Neural progenitor cell (in vitro differentiated cells): ENCODE results near the gene EGFR. TPM values are rescaled to one million over a fixed set of nuclear protein-coding genes. Genes with fewer than 3 reads are reported as not detected.

Experiments
- DNase-seq: peaks from one replicate; pipeline ENCODE4 v3.0.0-alpha.2; 2016; ENCODE audit warnings: low spot score
- H2AFZ ChIP-seq: fragments of 200-600 bp; sonication (generic); replicated peaks from 2 replicates; pipeline ENCODE4 v1.6.1; 2016; ENCODE audit warnings: antibody characterized with exemption
- H3F3A ChIP-seq: fragments of 200-600 bp; sonication (generic); 2 replicates; pipeline ENCODE4 v1.6.1; 2016; ENCODE audit warnings: antibody characterized with exemption, low read depth
- H3K27ac ChIP-seq: fragments of 200-600 bp; sonication (generic); 2 replicates; pipeline ENCODE4 v1.5.1; 2016; ENCODE audit warnings: mild to moderate bottlenecking
- H3K27me3 ChIP-seq: fragments of 200-600 bp; sonication (generic); 2 replicates; pipeline ENCODE4 v1.6.1; 2016; ENCODE audit warnings: mild to moderate bottlenecking, moderate library complexity
- H3K36me3 ChIP-seq: fragments of 200-600 bp; sonication (generic); 2 replicates; pipeline ENCODE4 v1.5.1; 2016
- H3K4me1 ChIP-seq: fragments of 200-600 bp; sonication (generic); 2 replicates; pipeline ENCODE4 v1.6.1; 2016; ENCODE audit warnings: mixed run types
- H3K4me2 ChIP-seq: fragments of 200-600 bp; sonication (generic); 2 replicates; pipeline ENCODE4 v1.6.1; 2016
- H3K4me3 ChIP-seq: fragments of 200-600 bp; sonication (generic); 2 replicates; pipeline ENCODE4 v1.5.1; 2016
- H3K79me2 ChIP-seq: fragments of 200-600 bp; sonication (generic); 2 replicates; pipeline ENCODE4 v1.6.1; 2016; ENCODE audit warnings: low read depth
- H3K9ac ChIP-seq: fragments of 200-600 bp; sonication (generic); 2 replicates; pipeline ENCODE4 v1.6.1; 2016
- H3K9me3 ChIP-seq: fragments of 200-600 bp; sonication (generic); 2 replicates; pipeline ENCODE4 v1.5.1; 2016; ENCODE audit warnings: low read depth
- H4K20me1 ChIP-seq: fragments of 200-600 bp; sonication (generic); 2 replicates; pipeline ENCODE4 v1.6.1; 2016; ENCODE audit warnings: low read depth
- H3K27ac Mint-ChIP-seq: 3 replicates; pipeline ENCODE4 v1.8.0; 2021; ENCODE audit warnings: mixed read lengths
- H3K27me3 Mint-ChIP-seq: 2 replicates; pipeline ENCODE4 v1.8.0; 2022; ENCODE audit warnings: low read depth, mild to moderate bottlenecking, inconsistent platforms, moderate library complexity, mixed read lengths; ENCODE audit not compliant: insufficient read depth
- H3K36me3 Mint-ChIP-seq: 3 replicates; pipeline ENCODE4 v1.8.0; 2021; ENCODE audit warnings: mixed read lengths
- H3K4me1 Mint-ChIP-seq: 3 replicates; pipeline ENCODE4 v1.8.0; 2021; ENCODE audit warnings: mixed read lengths
- H3K4me3 Mint-ChIP-seq: 3 replicates; pipeline ENCODE4 v1.8.0; 2021; ENCODE audit warnings: mild to moderate bottlenecking, moderate library complexity, mixed read lengths
- H3K9me3 Mint-ChIP-seq: 3 replicates; pipeline ENCODE4 v1.8.0; 2020; ENCODE audit warnings: mixed read lengths
- EZH2 ChIP-seq: fragments of 200-600 bp; sonication (generic); IDR thresholded peaks from 2 replicates; pipeline ENCODE4 v1.6.1; 2017; ENCODE audit warnings: antibody characterized with exemption, mild to moderate bottlenecking, moderate library complexity
- EZH2phosphoT487 ChIP-seq: fragments of 200-600 bp; sonication (generic); IDR thresholded peaks from 2 replicates; pipeline ENCODE4 v1.6.1; 2017; ENCODE audit warnings: antibody characterized with exemption
- total RNA-seq: library from RNA; depleted of rRNA; stranded (reverse); fragments of >200 nt; gene quantifications from 2 replicates; pipeline ENCODE4 v1.2.3, GENCODE V29; 2015; ENCODE audit warnings: low replicate concordance
- TF ChIP-seq, protein P1 (sequence below): fragments of 200-600 bp; sonication (generic); IDR thresholded peaks from 2 replicates; pipeline ENCODE4 v1.5.1; 2017; ENCODE audit warnings: antibody characterized with exemption, mild to moderate bottlenecking

EGFR gene
- total RNA-seq, 1 donor from 2014 or later, result 4.6 TPM

DNA sequence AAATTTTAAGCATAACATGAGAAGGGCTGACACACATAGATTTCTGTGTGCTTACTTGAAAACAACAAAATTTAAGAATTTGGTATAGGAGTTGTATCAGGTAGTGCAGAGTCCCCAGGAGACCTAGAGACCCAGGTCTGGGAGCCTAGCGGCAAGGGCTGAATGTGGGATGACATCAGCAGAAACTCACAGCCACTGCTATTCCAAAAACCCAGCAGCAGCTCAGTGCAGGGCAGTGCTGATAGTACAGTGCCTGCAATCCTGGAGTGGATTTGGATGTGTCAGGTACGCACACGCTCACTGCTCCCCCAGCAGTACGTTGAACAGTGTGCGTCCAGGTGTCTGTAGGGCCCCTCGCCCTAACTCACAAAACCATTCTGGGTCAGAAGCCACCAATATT, 87.1 kb downstream of the EGFR start:
- no peaks in the 10 kb centered on the region for H3K9me3 ChIP-seq
- H3K27ac ChIP-seq, result no peak overlapping the region
- no peak overlapping the region for H3K4me3 ChIP-seq
- H3K9me3 Mint-ChIP-seq, result no peaks in the 10 kb centered on the region
- no peak overlapping the region for H2AFZ ChIP-seq
- H3K4me1 Mint-ChIP-seq, result peaks cover 31% of the 10 kb centered on the region
- H3K36me3 ChIP-seq, result no peaks in the 10 kb centered on the region
- no peak overlapping the region for H3K27ac Mint-ChIP-seq
- H3K4me3 Mint-ChIP-seq, result no peak overlapping the region
- no peaks in the 10 kb centered on the region for H3K79me2 ChIP-seq
- no peak overlapping the region for H3K4me2 ChIP-seq
- H4K20me1 ChIP-seq, result no peaks in the 10 kb centered on the region
- peaks cover 14% of the 10 kb centered on the region for H3K4me1 ChIP-seq
- TF ChIP-seq EZH2phosphoT487 (no peak), EZH2 (no peak)
- TF ChIP-seq, protein P1, sequence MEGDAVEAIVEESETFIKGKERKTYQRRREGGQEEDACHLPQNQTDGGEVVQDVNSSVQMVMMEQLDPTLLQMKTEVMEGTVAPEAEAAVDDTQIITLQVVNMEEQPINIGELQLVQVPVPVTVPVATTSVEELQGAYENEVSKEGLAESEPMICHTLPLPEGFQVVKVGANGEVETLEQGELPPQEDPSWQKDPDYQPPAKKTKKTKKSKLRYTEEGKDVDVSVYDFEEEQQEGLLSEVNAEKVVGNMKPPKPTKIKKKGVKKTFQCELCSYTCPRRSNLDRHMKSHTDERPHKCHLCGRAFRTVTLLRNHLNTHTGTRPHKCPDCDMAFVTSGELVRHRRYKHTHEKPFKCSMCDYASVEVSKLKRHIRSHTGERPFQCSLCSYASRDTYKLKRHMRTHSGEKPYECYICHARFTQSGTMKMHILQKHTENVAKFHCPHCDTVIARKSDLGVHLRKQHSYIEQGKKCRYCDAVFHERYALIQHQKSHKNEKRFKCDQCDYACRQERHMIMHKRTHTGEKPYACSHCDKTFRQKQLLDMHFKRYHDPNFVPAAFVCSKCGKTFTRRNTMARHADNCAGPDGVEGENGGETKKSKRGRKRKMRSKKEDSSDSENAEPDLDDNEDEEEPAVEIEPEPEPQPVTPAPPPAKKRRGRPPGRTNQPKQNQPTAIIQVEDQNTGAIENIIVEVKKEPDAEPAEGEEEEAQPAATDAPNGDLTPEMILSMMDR, result no peak
- H3K27me3 ChIP-seq, result no peaks in the 10 kb centered on the region
- H3K9ac ChIP-seq, result no peak overlapping the region
- H3F3A ChIP-seq, result no peaks in the 10 kb centered on the region
- no peaks in the 10 kb centered on the region for H3K36me3 Mint-ChIP-seq
- no peaks in the 10 kb centered on the region for H3K27me3 Mint-ChIP-seq
- DNase-seq, result no peak

DNA sequence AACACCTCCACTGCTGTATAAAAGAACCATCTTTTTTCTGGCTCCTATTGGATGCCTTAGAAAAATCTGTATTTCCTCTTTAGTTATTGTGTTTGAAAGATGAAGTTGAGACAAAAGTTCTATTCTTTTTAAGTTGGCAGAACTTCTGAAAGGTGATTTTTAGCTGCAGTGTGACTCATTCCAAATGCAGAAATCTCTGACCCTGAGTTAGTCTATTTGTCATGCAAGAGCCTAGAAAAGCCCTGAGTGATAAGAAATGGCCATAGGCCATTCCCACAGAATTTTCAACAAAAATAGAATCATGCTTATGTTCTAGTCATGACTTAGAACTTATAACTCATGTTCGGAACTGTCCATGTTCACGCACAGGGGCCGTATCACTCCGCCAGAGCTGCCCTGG, 89.1 kb downstream of the EGFR start:
- Histone ChIP-seq H3K4me1 (peaks cover 14% of the 10 kb centered on the region), H3K4me3 (no peak overlapping the region), H3K9ac (no peak overlapping the region), H3K27ac (no peak overlapping the region), H3K9me3 (no peaks in the 10 kb centered on the region), H3K36me3 (no peaks in the 10 kb centered on the region), H4K20me1 (no peaks in the 10 kb centered on the region), H2AFZ (no peak overlapping the region), H3K27me3 (no peaks in the 10 kb centered on the region), H3F3A (no peaks in the 10 kb centered on the region), H3K4me2 (no peak overlapping the region), H3K79me2 (no peaks in the 10 kb centered on the region)
- Mint-ChIP-seq H3K4me1 (peaks cover 31% of the 10 kb centered on the region), H3K27ac (no peak overlapping the region), H3K9me3 (no peaks in the 10 kb centered on the region), H3K36me3 (no peaks in the 10 kb centered on the region), H3K4me3 (no peak overlapping the region), H3K27me3 (no peaks in the 10 kb centered on the region)
- TF ChIP-seq, protein P1, result no peak
- TF ChIP-seq EZH2phosphoT487, result no peak
- DNase-seq, result no peak

DNA sequence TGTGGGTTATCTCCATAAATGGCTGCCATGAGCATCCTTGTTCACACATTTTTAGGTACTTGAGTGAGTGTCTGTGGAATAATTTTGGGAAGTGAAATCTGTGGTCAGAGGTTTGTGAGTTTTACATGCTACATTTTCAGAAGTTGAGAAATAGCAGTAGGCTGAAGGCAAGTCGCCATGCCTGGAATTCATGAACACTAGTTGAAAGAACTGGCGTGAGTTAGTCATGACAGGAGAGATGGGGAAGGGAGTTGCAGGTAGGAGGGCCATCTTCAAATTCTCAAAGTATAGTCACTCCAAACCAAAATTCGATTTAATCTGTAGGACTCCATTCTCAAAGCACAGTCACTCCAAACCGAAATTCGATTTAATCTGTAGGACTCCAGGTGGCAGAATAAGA, 89.6 kb downstream of the EGFR start:
- Mint-ChIP-seq H3K27ac (no peak overlapping the region), H3K36me3 (no peaks in the 10 kb centered on the region), H3K9me3 (no peaks in the 10 kb centered on the region), H3K4me1 (peaks cover 31% of the 10 kb centered on the region), H3K4me3 (no peak overlapping the region), H3K27me3 (no peaks in the 10 kb centered on the region)
- Histone ChIP-seq H3K9ac (no peak overlapping the region), H4K20me1 (no peaks in the 10 kb centered on the region), H3K4me1 (peaks cover 14% of the 10 kb centered on the region), H2AFZ (no peak overlapping the region), H3K27me3 (no peaks in the 10 kb centered on the region), H3K36me3 (no peaks in the 10 kb centered on the region), H3K27ac (no peak overlapping the region), H3K9me3 (no peaks in the 10 kb centered on the region), H3K4me3 (no peak overlapping the region), H3F3A (no peaks in the 10 kb centered on the region), H3K79me2 (no peaks in the 10 kb centered on the region), H3K4me2 (no peak overlapping the region)
- no peak for TF ChIP-seq EZH2
- TF ChIP-seq, protein P1, result no peak
- no peak for TF ChIP-seq EZH2phosphoT487
- DNase-seq, result no peak

DNA sequence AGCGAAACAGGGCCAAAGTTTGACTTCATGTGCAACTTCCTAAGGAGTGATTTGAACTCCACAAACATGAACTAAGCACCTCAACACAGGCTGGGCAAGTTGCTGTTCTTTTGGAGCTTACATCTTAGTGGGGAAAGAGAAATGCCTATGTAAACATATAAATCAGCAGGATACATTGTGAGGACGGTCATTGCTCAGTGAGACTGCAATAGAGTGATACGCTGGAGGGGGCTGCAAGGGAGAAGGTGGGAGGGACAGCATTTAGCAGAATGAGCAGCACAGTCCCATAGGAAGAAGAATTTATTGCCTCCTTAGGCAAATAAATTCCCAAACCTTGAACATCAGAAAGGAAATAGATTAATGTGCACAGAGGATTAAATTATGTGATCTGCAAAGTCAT, 90.0 kb downstream of the EGFR start:
- Mint-ChIP-seq H3K9me3 (no peaks in the 10 kb centered on the region), H3K4me1 (peaks cover 31% of the 10 kb centered on the region), H3K27ac (no peak overlapping the region), H3K27me3 (no peaks in the 10 kb centered on the region), H3K36me3 (no peaks in the 10 kb centered on the region), H3K4me3 (no peak overlapping the region)
- DNase-seq, result no peak
- H3K36me3 ChIP-seq, result no peaks in the 10 kb centered on the region
- no peak overlapping the region for H3K4me2 ChIP-seq
- H4K20me1 ChIP-seq, result no peaks in the 10 kb centered on the region
- H3K4me3 ChIP-seq, result no peak overlapping the region
- no peak overlapping the region for H3K9ac ChIP-seq
- peaks cover 14% of the 10 kb centered on the region for H3K4me1 ChIP-seq
- no peak for TF ChIP-seq EZH2phosphoT487
- no peak for TF ChIP-seq EZH2
- TF ChIP-seq, protein P1, result no peak
- H3K79me2 ChIP-seq, result no peaks in the 10 kb centered on the region
- H3K9me3 ChIP-seq, result no peaks in the 10 kb centered on the region
- no peak overlapping the region for H3K27ac ChIP-seq
- H2AFZ ChIP-seq, result no peak overlapping the region
- no peaks in the 10 kb centered on the region for H3F3A ChIP-seq
- no peaks in the 10 kb centered on the region for H3K27me3 ChIP-seq
